HFF-Myc (cell line): ENCODE measurements around the gene DLK1.

Source experiments
- DNase-seq: peaks from one replicate; pipeline ENCODE4 v3.0.0-alpha.2; 2011; ENCODE audit warnings: low read depth; ENCODE audit errors: extremely low read depth
- H3K4me3 ChIP-seq: replicated peaks from 2 replicates; pipeline ENCODE4 v1.5.1; 2011; ENCODE audit warnings: low read depth, mild to moderate bottlenecking, control low read depth, low read length
- CTCF ChIP-seq: IDR thresholded peaks from 2 replicates; pipeline ENCODE4 v1.5.1; 2012; ENCODE audit warnings: mild to moderate bottlenecking, low read depth, low read length, control low read depth; ENCODE audit errors: missing control alignments

The DLK1 gene

GRCh38 chr14:100687386-100687785 is 39.3 kb upstream of the DLK1 start:
- no peak for DNase-seq
- no peak for TF ChIP-seq CTCF
- H3K4me3 ChIP-seq: no peak overlapping the region

GRCh38 chr14:100688051-100688450 is 38.6 kb upstream of the DLK1 start:
- no peak for TF ChIP-seq CTCF
- DNase-seq: no peak
- no peak overlapping the region for H3K4me3 ChIP-seq

GRCh38 chr14:100688598-100689461 is 37.9 kb upstream of the DLK1 start:
- no peak for DNase-seq
- no peak overlapping the region for H3K4me3 ChIP-seq
- TF ChIP-seq CTCF: no peak

- DNase-seq: no peak
- no peak overlapping the region for H3K4me3 ChIP-seq
- no peak for TF ChIP-seq CTCF
Measured at GRCh38 chr14:100690672-100691071, 36.0 kb upstream of the DLK1 start.

- TF ChIP-seq CTCF: no peak
- H3K4me3 ChIP-seq: no peak overlapping the region
- DNase-seq: no peak
Measured at GRCh38 chr14:100691395-100692056, 35.2 kb upstream of the DLK1 start.

- no peak for DNase-seq
- H3K4me3 ChIP-seq: no peak overlapping the region
- no peak for TF ChIP-seq CTCF
Measured at GRCh38 chr14:100692256-100692655, 34.4 kb upstream of the DLK1 start.
